Neural progenitor cell (in vitro differentiated cells): ENCODE results near the gene C2CD3. TPM values are rescaled to one million over a fixed set of nuclear protein-coding genes. Genes with fewer than 3 reads are reported as not detected.

Experiments
- DNase-seq: peaks from one replicate; pipeline ENCODE4 v3.0.0-alpha.2; 2016; ENCODE audit warnings: low spot score
- H2AFZ ChIP-seq: fragments of 200-600 bp; sonication (generic); replicated peaks from 2 replicates; pipeline ENCODE4 v1.6.1; 2016; ENCODE audit warnings: antibody characterized with exemption
- H3F3A ChIP-seq: fragments of 200-600 bp; sonication (generic); 2 replicates; pipeline ENCODE4 v1.6.1; 2016; ENCODE audit warnings: antibody characterized with exemption, low read depth
- H3K27ac ChIP-seq: fragments of 200-600 bp; sonication (generic); 2 replicates; pipeline ENCODE4 v1.5.1; 2016; ENCODE audit warnings: mild to moderate bottlenecking
- H3K27me3 ChIP-seq: fragments of 200-600 bp; sonication (generic); 2 replicates; pipeline ENCODE4 v1.6.1; 2016; ENCODE audit warnings: mild to moderate bottlenecking, moderate library complexity
- H3K36me3 ChIP-seq: fragments of 200-600 bp; sonication (generic); 2 replicates; pipeline ENCODE4 v1.5.1; 2016
- H3K4me1 ChIP-seq: fragments of 200-600 bp; sonication (generic); 2 replicates; pipeline ENCODE4 v1.6.1; 2016; ENCODE audit warnings: mixed run types
- H3K4me2 ChIP-seq: fragments of 200-600 bp; sonication (generic); 2 replicates; pipeline ENCODE4 v1.6.1; 2016
- H3K4me3 ChIP-seq: fragments of 200-600 bp; sonication (generic); 2 replicates; pipeline ENCODE4 v1.5.1; 2016
- H3K79me2 ChIP-seq: fragments of 200-600 bp; sonication (generic); 2 replicates; pipeline ENCODE4 v1.6.1; 2016; ENCODE audit warnings: low read depth
- H3K9ac ChIP-seq: fragments of 200-600 bp; sonication (generic); 2 replicates; pipeline ENCODE4 v1.6.1; 2016
- H3K9me3 ChIP-seq: fragments of 200-600 bp; sonication (generic); 2 replicates; pipeline ENCODE4 v1.5.1; 2016; ENCODE audit warnings: low read depth
- H4K20me1 ChIP-seq: fragments of 200-600 bp; sonication (generic); 2 replicates; pipeline ENCODE4 v1.6.1; 2016; ENCODE audit warnings: low read depth
- H3K27ac Mint-ChIP-seq: 3 replicates; pipeline ENCODE4 v1.8.0; 2021; ENCODE audit warnings: mixed read lengths
- H3K27me3 Mint-ChIP-seq: 2 replicates; pipeline ENCODE4 v1.8.0; 2022; ENCODE audit warnings: low read depth, mild to moderate bottlenecking, inconsistent platforms, moderate library complexity, mixed read lengths; ENCODE audit not compliant: insufficient read depth
- H3K36me3 Mint-ChIP-seq: 3 replicates; pipeline ENCODE4 v1.8.0; 2021; ENCODE audit warnings: mixed read lengths
- H3K4me1 Mint-ChIP-seq: 3 replicates; pipeline ENCODE4 v1.8.0; 2021; ENCODE audit warnings: mixed read lengths
- H3K4me3 Mint-ChIP-seq: 3 replicates; pipeline ENCODE4 v1.8.0; 2021; ENCODE audit warnings: mild to moderate bottlenecking, moderate library complexity, mixed read lengths
- H3K9me3 Mint-ChIP-seq: 3 replicates; pipeline ENCODE4 v1.8.0; 2020; ENCODE audit warnings: mixed read lengths
- CTCF ChIP-seq: fragments of 200-600 bp; sonication (generic); IDR thresholded peaks from 2 replicates; pipeline ENCODE4 v1.5.1; 2017; ENCODE audit warnings: antibody characterized with exemption, mild to moderate bottlenecking
- EZH2 ChIP-seq: fragments of 200-600 bp; sonication (generic); IDR thresholded peaks from 2 replicates; pipeline ENCODE4 v1.6.1; 2017; ENCODE audit warnings: antibody characterized with exemption, mild to moderate bottlenecking, moderate library complexity
- EZH2phosphoT487 ChIP-seq: fragments of 200-600 bp; sonication (generic); IDR thresholded peaks from 2 replicates; pipeline ENCODE4 v1.6.1; 2017; ENCODE audit warnings: antibody characterized with exemption
- total RNA-seq: library from RNA; depleted of rRNA; stranded (reverse); fragments of >200 nt; gene quantifications from 2 replicates; pipeline ENCODE4 v1.2.3, GENCODE V29; 2015; ENCODE audit warnings: low replicate concordance

The C2CD3 gene
- total RNA-seq, 1 donor from 2014 or later = 19.6 TPM

GRCh38 chr11:74072721-74073120 lies 98.1 kb downstream of the C2CD3 start:
- Mint-ChIP-seq H3K27me3 (peaks cover 2% of the 10 kb centered on the region), H3K4me3 (no peak overlapping the region), H3K9me3 (no peaks in the 10 kb centered on the region), H3K4me1 (no peaks in the 10 kb centered on the region), H3K27ac (no peak overlapping the region), H3K36me3 (peaks cover 32% of the 10 kb centered on the region)
- no peak for DNase-seq
- Histone ChIP-seq H3K27me3 (no peaks in the 10 kb centered on the region), H3K79me2 (no peaks in the 10 kb centered on the region), H3F3A (no peaks in the 10 kb centered on the region), H3K4me2 (no peak overlapping the region), H3K27ac (no peak overlapping the region), H3K36me3 (no peaks in the 10 kb centered on the region), H3K9me3 (no peaks in the 10 kb centered on the region), H3K4me1 (no peaks in the 10 kb centered on the region), H3K9ac (no peak overlapping the region), H4K20me1 (no peaks in the 10 kb centered on the region), H3K4me3 (no peak overlapping the region), H2AFZ (no peak overlapping the region)
- TF ChIP-seq EZH2 (no peak), CTCF (no peak), EZH2phosphoT487 (no peak)

GRCh38 chr11:74072286-74072685 lies 98.5 kb downstream of the C2CD3 start:
- TF ChIP-seq CTCF (no peak), EZH2 (no peak), EZH2phosphoT487 (no peak)
- no peaks in the 10 kb centered on the region for H3K9me3 ChIP-seq
- no peaks in the 10 kb centered on the region for H3F3A ChIP-seq
- no peak overlapping the region for H3K4me2 ChIP-seq
- no peaks in the 10 kb centered on the region for H3K4me1 ChIP-seq
- H3K36me3 Mint-ChIP-seq = peaks cover 29% of the 10 kb centered on the region
- H3K9ac ChIP-seq = no peak overlapping the region
- H3K79me2 ChIP-seq = no peaks in the 10 kb centered on the region
- H3K4me3 Mint-ChIP-seq = no peak overlapping the region
- no peak for DNase-seq
- H3K36me3 ChIP-seq = no peaks in the 10 kb centered on the region
- no peaks in the 10 kb centered on the region for H4K20me1 ChIP-seq
- H3K27ac Mint-ChIP-seq = no peak overlapping the region
- H3K27me3 ChIP-seq = no peaks in the 10 kb centered on the region
- no peak overlapping the region for H2AFZ ChIP-seq
- H3K9me3 Mint-ChIP-seq = no peaks in the 10 kb centered on the region
- H3K4me3 ChIP-seq = no peak overlapping the region
- no peaks in the 10 kb centered on the region for H3K4me1 Mint-ChIP-seq
- peaks cover 2% of the 10 kb centered on the region for H3K27me3 Mint-ChIP-seq
- no peak overlapping the region for H3K27ac ChIP-seq

GRCh38 chr11:74070723-74071492 lies 99.9 kb downstream of the C2CD3 start:
- Mint-ChIP-seq H3K27me3 (peaks cover 2% of the 10 kb centered on the region), H3K36me3 (peaks cover 25% of the 10 kb centered on the region), H3K27ac (no peak overlapping the region), H3K4me3 (no peak overlapping the region), H3K9me3 (no peaks in the 10 kb centered on the region), H3K4me1 (no peaks in the 10 kb centered on the region)
- Histone ChIP-seq H3K4me3 (no peak overlapping the region), H4K20me1 (no peaks in the 10 kb centered on the region), H3K27ac (no peak overlapping the region), H3K4me1 (no peaks in the 10 kb centered on the region), H3K27me3 (no peaks in the 10 kb centered on the region), H3K36me3 (no peaks in the 10 kb centered on the region), H3F3A (no peaks in the 10 kb centered on the region), H3K9me3 (no peaks in the 10 kb centered on the region), H3K4me2 (no peak overlapping the region), H2AFZ (no peak overlapping the region), H3K9ac (no peak overlapping the region), H3K79me2 (no peaks in the 10 kb centered on the region)
- TF ChIP-seq EZH2 = no peak
- TF ChIP-seq EZH2phosphoT487 = no peak
- TF ChIP-seq CTCF = no peak
- no peak for DNase-seq
